DMS153 (cell line): Measurements from ENCODE around the gene TOMM40L.
"Not testable (repeated sequence)": the region's sequence is repeated elsewhere in the genome, so short reads cannot be mapped to it uniquely, and the experiment has no call there.

Source experiments
- DNase-seq: peaks from one replicate; lab custom pipeline; 2025; lab: John Stamatoyannopoulos, UW

Gene TOMM40L

GRCh38 chr1:161222175-161223019 lies 3.5 kb upstream of the TOMM40L start:
- no peak for DNase-seq

GRCh38 chr1:161223805-161224694 lies 1.8 kb upstream of the TOMM40L start:
- DNase-seq, result no peak

GRCh38 chr1:161224695-161225087 lies 1.2 kb upstream of the TOMM40L start:
- not testable (repeated sequence) for DNase-seq

GRCh38 chr1:161225178-161225533 lies 704 bp upstream of the TOMM40L start:
- DNase-seq, result no peak

GRCh38 chr1:161226320-161226711 lies 456 bp downstream of the TOMM40L start:
- DNase-seq, result no peak

- DNase-seq, result no peak
Measured at GRCh38 chr1:161226759-161227158, 899 bp downstream of the TOMM40L start.

GRCh38 chr1:161227196-161227871 lies 1.5 kb downstream of the TOMM40L start:
- peak; percentile 73 for DNase-seq

- DNase-seq, result no peak
Measured at GRCh38 chr1:161228032-161228431, 2.2 kb downstream of the TOMM40L start.

- DNase-seq, result no peak
Measured at GRCh38 chr1:161229896-161230295, 4.0 kb downstream of the TOMM40L start.

- no peak for DNase-seq
Measured at GRCh38 chr1:161230762-161231161, 4.9 kb downstream of the TOMM40L start.

- no peak for DNase-seq
Measured at GRCh38 chr1:161233102-161233501, 7.2 kb downstream of the TOMM40L start.

GRCh38 chr1:161235957-161236775 lies 10.3 kb downstream of the TOMM40L start:
- DNase-seq, result no peak

- no peak for DNase-seq
Measured at GRCh38 chr1:161238039-161238473, 12.2 kb downstream of the TOMM40L start, which contains the start of gene NR1I3. Gene NR1I3, minus strand, starts transcription at chr1:161238203. Its CDS starts 1,638 bp downstream, at chr1:161236565.

GRCh38 chr1:161241682-161242081 lies 15.8 kb downstream of the TOMM40L start:
- no peak for DNase-seq

GRCh38 chr1:161242313-161242712 lies 16.5 kb downstream of the TOMM40L start:
- no peak for DNase-seq

- no peak for DNase-seq
Measured at GRCh38 chr1:161244888-161245287, 19.0 kb downstream of the TOMM40L start.

- DNase-seq, result not testable (repeated sequence)
Measured at GRCh38 chr1:161250100-161250499, 24.2 kb downstream of the TOMM40L start.

- DNase-seq, result no peak
Measured at GRCh38 chr1:161250829-161251228, 25.0 kb downstream of the TOMM40L start.

- DNase-seq, result no peak
Measured at GRCh38 chr1:161251579-161251978, 25.7 kb downstream of the TOMM40L start.

- DNase-seq, result not testable (repeated sequence)
Measured at GRCh38 chr1:161255302-161255701, 29.4 kb downstream of the TOMM40L start.

- not testable (repeated sequence) for DNase-seq
Measured at GRCh38 chr1:161255955-161256520, 30.2 kb downstream of the TOMM40L start.
